ENCODE measurements around the gene SLC51A. TPM values are rescaled to one million over a fixed set of nuclear protein-coding genes. Genes with fewer than 3 reads are reported as not detected.

SLC51A gene
- total RNA-seq, 1 donor from 2014 or later, result not detected

GRCh38 chr3:196227121-196227561 is 10.8 kb downstream of the SLC51A start:
- H3K4me1 Mint-ChIP-seq, result peaks cover 9% of the 10 kb centered on the region
- H3K27ac Mint-ChIP-seq, result no peak overlapping the region
- H3K9me3 Mint-ChIP-seq, result no peaks in the 10 kb centered on the region
- H3K27me3 Mint-ChIP-seq (ENCODE audit: low read depth), result no peaks in the 10 kb centered on the region
- H3K36me3 Mint-ChIP-seq, result no peaks in the 10 kb centered on the region
- no peak overlapping the region for H3K4me3 Mint-ChIP-seq
- DNase-seq (ENCODE audit: low spot score in 2 of 2, unreplicated experiment in 2 of 2), result no peak
- no peak for TF ChIP-seq CTCF (IDR thresholded peaks at IDR 0.05; ENCODE audit: unreplicated experiment)

DNA sequence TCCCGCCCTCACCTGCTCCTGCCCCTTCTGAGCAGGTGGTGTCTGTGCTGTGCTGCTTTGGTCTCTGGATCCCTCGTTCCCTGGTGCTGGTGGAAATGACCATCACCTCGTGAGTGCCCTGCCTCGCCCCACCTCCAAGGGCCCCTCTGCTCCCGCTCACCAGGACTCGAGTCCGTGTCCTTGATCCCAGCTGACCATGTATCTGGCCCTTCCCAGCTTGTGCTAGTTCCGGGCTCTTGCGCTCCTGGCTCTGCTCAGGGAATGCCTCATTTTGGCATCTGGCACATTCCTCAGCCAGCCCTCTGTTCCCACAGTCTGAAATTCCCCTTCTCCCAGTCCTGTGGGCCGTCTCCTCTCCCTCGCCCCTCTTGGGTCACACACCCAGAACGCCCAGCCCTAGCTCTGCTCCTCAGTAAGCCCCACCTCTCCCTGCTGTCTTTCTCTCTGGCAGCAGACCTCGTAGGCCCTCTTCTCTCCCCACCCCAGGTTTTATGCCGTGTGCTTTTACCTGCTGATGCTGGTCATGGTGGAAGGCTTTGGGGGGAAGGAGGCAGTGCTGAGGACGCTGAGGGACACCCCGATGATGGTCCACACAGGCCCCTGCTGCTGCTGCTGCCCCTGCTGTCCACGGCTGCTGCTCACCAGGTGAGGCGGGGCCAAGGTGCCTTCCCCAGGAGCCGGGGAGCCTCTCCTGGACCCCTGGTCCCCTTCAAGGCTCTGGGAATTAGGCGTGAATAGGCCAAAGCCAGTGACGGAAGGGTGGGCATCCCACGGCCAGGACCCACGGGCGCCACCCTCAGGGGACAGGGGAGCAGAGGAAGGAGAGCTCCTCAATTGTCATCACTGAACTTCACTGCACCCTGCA is 11.5 kb downstream of the SLC51A start:
- no peak for TF ChIP-seq CTCF (IDR thresholded peaks at IDR 0.05; ENCODE audit: unreplicated experiment)
- H3K36me3 Mint-ChIP-seq, result no peaks in the 10 kb centered on the region
- no peak overlapping the region for H3K4me3 Mint-ChIP-seq
- H3K27ac Mint-ChIP-seq, result peak overlapping the region; percentile 78
- DNase-seq (ENCODE audit: low spot score in 2 of 2, unreplicated experiment in 2 of 2), result no peak
- no peaks in the 10 kb centered on the region for H3K9me3 Mint-ChIP-seq
- no peaks in the 10 kb centered on the region for H3K27me3 Mint-ChIP-seq (ENCODE audit: low read depth)
- H3K4me1 Mint-ChIP-seq, result peaks cover 9% of the 10 kb centered on the region

DNA sequence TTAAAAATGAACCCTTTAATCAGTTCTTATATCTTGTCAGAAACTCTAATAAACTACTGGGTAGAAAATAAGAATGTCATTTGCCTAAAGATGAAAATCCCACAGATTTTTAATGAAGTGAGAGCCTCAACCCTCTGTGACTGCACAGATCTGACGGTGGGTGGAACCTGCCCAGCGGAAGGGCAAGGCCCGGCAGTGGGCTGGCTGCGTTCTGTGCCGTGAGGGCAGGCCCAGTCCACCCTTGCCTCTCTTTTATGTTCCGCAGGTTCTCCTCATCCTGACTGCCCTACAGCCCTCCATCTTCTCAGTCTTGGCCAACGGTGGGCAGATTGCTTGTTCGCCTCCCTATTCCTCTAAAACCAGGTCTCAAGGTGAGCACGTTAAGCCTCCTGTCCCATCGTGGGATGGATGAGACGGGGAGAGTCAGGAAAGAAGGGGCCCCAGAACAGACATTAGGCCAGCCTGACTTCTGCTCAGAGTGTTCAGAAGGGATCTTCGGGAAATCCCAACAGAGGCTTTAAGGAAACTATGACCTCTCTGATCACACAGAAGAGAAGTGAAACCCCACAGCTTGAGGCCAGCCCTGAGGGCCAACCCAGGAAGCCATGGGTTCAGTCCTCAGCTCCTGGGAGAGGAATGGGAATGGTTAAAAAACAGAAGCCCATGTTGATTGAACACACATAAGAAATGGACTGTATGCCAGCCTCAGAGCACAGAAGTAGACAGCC is 16.0 kb downstream of the SLC51A start:
- peaks cover 9% of the 10 kb centered on the region for H3K4me1 Mint-ChIP-seq
- no peak for DNase-seq (ENCODE audit: low spot score in 2 of 2, unreplicated experiment in 2 of 2)
- H3K9me3 Mint-ChIP-seq, result no peaks in the 10 kb centered on the region
- no peaks in the 10 kb centered on the region for H3K27me3 Mint-ChIP-seq (ENCODE audit: low read depth)
- H3K36me3 Mint-ChIP-seq, result peaks cover 5% of the 10 kb centered on the region
- TF ChIP-seq CTCF (IDR thresholded peaks at IDR 0.05; ENCODE audit: unreplicated experiment), result no peak
- H3K27ac Mint-ChIP-seq, result no peak overlapping the region
- no peak overlapping the region for H3K4me3 Mint-ChIP-seq

GRCh38 chr3:196232882-196233251 is 16.5 kb downstream of the SLC51A start:
- H3K36me3 Mint-ChIP-seq, result peaks cover 11% of the 10 kb centered on the region
- H3K4me3 Mint-ChIP-seq, result no peak overlapping the region
- H3K27ac Mint-ChIP-seq, result no peak overlapping the region

More at GRCh38 chr3:196232882-196233251, 16.5 kb downstream of the SLC51A start:
- Mint-ChIP-seq H3K4me1 (peaks cover 4% of the 10 kb centered on the region), H3K9me3 (no peaks in the 10 kb centered on the region), H3K27me3 (ENCODE audit: low read depth) (no peaks in the 10 kb centered on the region)
- no peak for DNase-seq (ENCODE audit: low spot score in 2 of 2, unreplicated experiment in 2 of 2)
- no peak for TF ChIP-seq CTCF (IDR thresholded peaks at IDR 0.05; ENCODE audit: unreplicated experiment)
